GM12892 (cell line): ENCODE results near the gene SNX3.

Experiments used
- POLR2A ChIP-seq: IDR thresholded peaks from 2 replicates; pipeline ENCODE4 v1.6.1; 2011; ENCODE audit warnings: low read depth, low read length, control low read depth
- POLR2AphosphoS5 ChIP-seq: IDR thresholded peaks from 2 replicates; pipeline ENCODE4 v1.6.1; 2011; ENCODE audit warnings: low read depth, low read length, control low read depth

DNA sequence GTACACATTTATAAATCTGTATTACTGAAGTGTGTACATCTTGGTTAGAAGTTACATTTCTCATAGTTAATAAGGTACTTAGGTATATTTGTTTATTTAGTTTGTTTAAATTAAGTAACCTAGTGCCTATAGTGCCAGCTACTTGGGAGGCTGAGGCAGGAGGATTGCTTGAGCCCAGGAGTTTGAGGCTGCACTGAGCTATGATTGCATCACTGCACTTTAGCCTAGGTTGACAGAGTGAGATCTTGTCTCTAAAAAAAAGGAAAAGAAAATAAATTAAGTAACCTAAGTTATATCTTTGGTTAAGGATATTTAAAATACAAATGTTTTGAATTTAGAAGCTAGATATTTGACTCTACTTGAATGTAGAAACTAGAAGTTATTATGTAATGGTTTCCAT, 24.5 kb upstream of the SNX3 start:
- TF ChIP-seq POLR2A = no peak
- TF ChIP-seq POLR2AphosphoS5 = no peak
